IMR-90 (cell line): Measurements from ENCODE around the gene DMD. TPM values are rescaled to one million over a fixed set of nuclear protein-coding genes. Genes with fewer than 3 reads are reported as not detected.
A peak's percentile ranks its signal among the peaks of the same experiment; 100 is the strongest.

Source experiments
- ATAC-seq: fragments of 200-7000 bp; cut with Tn5 transposase; 2 replicates; pipeline ENCODE4 v1.9.1; 2020; ENCODE audit warnings: low read depth, mild to moderate bottlenecking, moderate library complexity
- BruUV-seq: library from RNA; stranded (reverse); fragments of 400-500 nt; replicated peaks from 2 replicates; lab custom pipeline; 2021; lab: Mats Ljungman, UMichigan
- CTCF ChIA-PET: fragments of 300-600 bp; formaldehyde crosslinking; extraction: SDS; loops from one replicate; lab custom pipeline; 2021; ENCODE audit warnings: antibody characterized with exemption; lab: Yijun Ruan, JAX
- POLR2A ChIA-PET: fragments of 300-600 bp; sonication (Branson Sonifier 250); formaldehyde crosslinking; loops from one replicate; lab custom pipeline; 2022; ENCODE audit warnings: antibody characterized with exemption; ENCODE audit not compliant: unreplicated experiment; lab: Charles Lee
- DNase-seq: peaks from one replicate; pipeline ENCODE4 v3.0.0; 2013
- H2AFZ ChIP-seq: replicated peaks from 2 replicates; pipeline ENCODE3; 2013; ENCODE audit warnings: low read length, mild to moderate bottlenecking; ENCODE audit not compliant: poor library complexity
- H2AK5ac ChIP-seq: 2 replicates; pipeline ENCODE4 v1.6.1; 2013; ENCODE audit warnings: low read depth, low read length, inconsistent platforms
- H2AK9ac ChIP-seq: replicated peaks from 2 replicates; pipeline ENCODE3; 2013; ENCODE audit warnings: mild to moderate bottlenecking, low read depth, low read length, moderate library complexity; ENCODE audit not compliant: poor library complexity
- H2BK120ac ChIP-seq: 2 replicates; pipeline ENCODE4 v1.6.1; 2013; ENCODE audit warnings: low read depth, low read length, inconsistent platforms
- H2BK15ac ChIP-seq: 3 replicates; pipeline ENCODE4 v1.6.1; 2013; ENCODE audit warnings: low read depth, low read length, inconsistent platforms
- H2BK20ac ChIP-seq: 2 replicates; pipeline ENCODE4 v1.6.1; 2013; ENCODE audit warnings: low read depth, mild to moderate bottlenecking, inconsistent platforms, low read length, moderate library complexity
- H2BK5ac ChIP-seq: 2 replicates; pipeline ENCODE4 v1.6.1; 2013; ENCODE audit warnings: mild to moderate bottlenecking, low read depth, low read length, inconsistent platforms; ENCODE audit not compliant: poor library complexity, severe bottlenecking
- H3K14ac ChIP-seq: replicated peaks from 2 replicates; pipeline ENCODE4 v1.6.1; 2013; ENCODE audit warnings: low read depth, low read length, inconsistent platforms
- H3K18ac ChIP-seq: 2 replicates; pipeline ENCODE4 v1.6.1; 2013; ENCODE audit warnings: low read depth, low read length, control low read depth
- H3K23ac ChIP-seq: 2 replicates; pipeline ENCODE4 v1.6.1; 2013; ENCODE audit warnings: low read depth, low read length, inconsistent platforms
- H3K27ac ChIP-seq: 2 replicates; pipeline ENCODE4 v1.5.1; 2013; ENCODE audit warnings: mild to moderate bottlenecking, control low read depth, low read length; ENCODE audit not compliant: insufficient read depth
- H3K27me3 ChIP-seq: 2 replicates; pipeline ENCODE4 v1.6.1; 2013; ENCODE audit warnings: low read length; ENCODE audit not compliant: control insufficient read depth, insufficient read depth
- H3K36me3 ChIP-seq: 2 replicates; pipeline ENCODE4 v1.6.1; 2013; ENCODE audit warnings: low read length, mixed read lengths; ENCODE audit not compliant: control insufficient read depth, insufficient read depth
- H3K4ac ChIP-seq: 2 replicates; pipeline ENCODE4 v1.6.1; 2013; ENCODE audit warnings: low read depth, low read length, inconsistent platforms
- H3K4me1 ChIP-seq: 2 replicates; pipeline ENCODE4 v1.6.1; 2013; ENCODE audit warnings: low read length, mixed read lengths; ENCODE audit not compliant: control insufficient read depth, insufficient read depth
- H3K4me2 ChIP-seq: 2 replicates; pipeline ENCODE4 v1.6.1; 2013; ENCODE audit warnings: low read depth, mild to moderate bottlenecking, control low read depth, low read length, moderate library complexity
- H3K4me3 ChIP-seq: 2 replicates; pipeline ENCODE4 v1.5.1; 2013; ENCODE audit warnings: low read depth, mild to moderate bottlenecking, control low read depth, low read length, moderate library complexity; ENCODE audit not compliant: insufficient read depth
- H3K56ac ChIP-seq: 2 replicates; pipeline ENCODE4 v1.6.1; 2013; ENCODE audit warnings: low read length, inconsistent platforms; ENCODE audit not compliant: insufficient read depth; ENCODE audit errors: extremely low read depth
- H3K79me1 ChIP-seq, 2 experiments: 2 replicates each; pipeline ENCODE4 v1.6.1; 2013; ENCODE audit warnings: low read length in 2 of 2, inconsistent platforms in 1 of 2, low read depth in 1 of 2
- H3K9ac ChIP-seq: 2 replicates; pipeline ENCODE4 v1.6.1; 2013; ENCODE audit warnings: low read depth, low read length, control low read depth
- H3K9me1 ChIP-seq: 2 replicates; pipeline ENCODE4 v1.6.1; 2013; ENCODE audit warnings: low read length, inconsistent platforms; ENCODE audit not compliant: insufficient read depth
- H3K9me3 ChIP-seq: 2 replicates; pipeline ENCODE4 v1.6.1; 2013; ENCODE audit warnings: low read length; ENCODE audit not compliant: control insufficient read depth, insufficient read depth
- H4K20me1 ChIP-seq: 2 replicates; pipeline ENCODE4 v1.6.1; 2013; ENCODE audit warnings: low read length, inconsistent platforms; ENCODE audit not compliant: insufficient read depth
- H4K5ac ChIP-seq: 2 replicates; pipeline ENCODE4 v1.6.1; 2013; ENCODE audit warnings: mild to moderate bottlenecking, low read depth, low read length, control low read depth
- H4K8ac ChIP-seq, 2 experiments: 2 replicates each; pipeline ENCODE4 v1.6.1; 2013; ENCODE audit warnings: low read depth in 2 of 2, low read length in 2 of 2, control low read depth in 1 of 2, inconsistent platforms in 1 of 2
- H4K91ac ChIP-seq: 2 replicates; pipeline ENCODE4 v1.6.1; 2013; ENCODE audit warnings: low read depth, low read length, inconsistent platforms; ENCODE audit not compliant: insufficient read depth
- BHLHE40 ChIP-seq: fragments of 150-350 bp; IDR thresholded peaks from 2 replicates; pipeline ENCODE4 v1.6.1; 2016; ENCODE audit warnings: mild to moderate bottlenecking, low read depth, low read length
- CEBPB ChIP-seq: IDR thresholded peaks from 2 replicates; pipeline ENCODE4 v1.6.1; 2012; ENCODE audit warnings: low read depth, low read length, improper control_type of control experiment
- CHD1 ChIP-seq: IDR thresholded peaks from 2 replicates; pipeline ENCODE4 v1.6.1; 2012; ENCODE audit warnings: low read depth, low read length, improper control_type of control experiment
- CTCF ChIP-seq: conservative IDR thresholded peaks from 2 replicates; pipeline ENCODE4 v1.5.1; 2012; ENCODE audit warnings: mild to moderate bottlenecking, low read depth, low read length, improper control_type of control experiment
- FOS ChIP-seq: fragments of 150-350 bp; IDR thresholded peaks from 2 replicates; pipeline ENCODE4 v1.6.1; 2016; ENCODE audit warnings: low read depth, low read length
- MAZ ChIP-seq: IDR thresholded peaks from 2 replicates; pipeline ENCODE4 v1.6.1; 2012; ENCODE audit warnings: low read depth, mild to moderate bottlenecking, low read length, improper control_type of control experiment, moderate library complexity, borderline replicate concordance
- MXI1 ChIP-seq: IDR thresholded peaks from 2 replicates; pipeline ENCODE4 v1.6.1; 2012; ENCODE audit warnings: low read depth, mild to moderate bottlenecking, low read length, moderate library complexity, borderline replicate concordance
- NFE2L2 ChIP-seq: fragments of 150-350 bp; IDR thresholded peaks from 2 replicates; pipeline ENCODE4 v1.6.1; 2016; ENCODE audit warnings: low read depth, mild to moderate bottlenecking, low read length
- POLR2A ChIP-seq: IDR thresholded peaks from 2 replicates; pipeline ENCODE4 v1.6.1; 2012; ENCODE audit warnings: mild to moderate bottlenecking, low read depth, low read length
- RAD21 ChIP-seq: IDR thresholded peaks from 2 replicates; pipeline ENCODE4 v1.6.1; 2012; ENCODE audit warnings: low read length, improper control_type of control experiment
- RCOR1 ChIP-seq: IDR thresholded peaks from 2 replicates; pipeline ENCODE4 v1.6.1; 2012; ENCODE audit warnings: mild to moderate bottlenecking, low read length, improper control_type of control experiment; ENCODE audit not compliant: insufficient replicate concordance
- RFX5 ChIP-seq: IDR thresholded peaks from 2 replicates; pipeline ENCODE4 v1.8.0; 2012; ENCODE audit warnings: low read depth, mild to moderate bottlenecking, low read length, moderate library complexity
- SMC3 ChIP-seq: fragments of 150-350 bp; IDR thresholded peaks from 2 replicates; pipeline ENCODE4 v1.6.1; 2016; ENCODE audit warnings: low read depth, mild to moderate bottlenecking, antibody characterized with exemption, low read length, moderate library complexity
- USF2 ChIP-seq: fragments of 150-350 bp; IDR thresholded peaks from 2 replicates; pipeline ENCODE4 v1.6.1; 2017; ENCODE audit warnings: mild to moderate bottlenecking, antibody characterized with exemption, low read length, low read depth
- WGBS, 2 experiments: methylation state at CpG; one replicate each; pipeline versions ENCODE4 v1.1.5 to v1.1.7; 2013; ENCODE audit warnings: missing lambda C conversion rate in 2 of 2; ENCODE audit not compliant: insufficient read length in 1 of 2; ENCODE audit errors: extremely low coverage in 2 of 2; 5-methylcytosine and 5-hydroxymethylcytosine counted together
- dilution Hi-C: fragments of 300-500 bp; cut with HindIII; formaldehyde crosslinking; loops from one replicate; pipeline ENCODE4 v1.14.3; 2018; ENCODE audit warnings: low sequenced_read_pairs; ENCODE audit not compliant: unreplicated experiment
- in situ Hi-C: fragments of 300-500 bp; cut with MboI; formaldehyde crosslinking; loops from 3 replicates; pipeline ENCODE4 v1.14.3; 2019; ENCODE audit warnings: low sequenced_read_pairs, inconsistent platforms, mixed read lengths
- intact Hi-C: fragments of 100-400 bp; cut with micrococcal nuclease; formaldehyde crosslinking; loops from 2 replicates; pipeline ENCODE4 v1.10.0; 2022
- polyA plus RNA-seq, 3 experiments: library from polyadenylated mRNA; depleted of rRNA; stranded (reverse); fragments of >200 nt; gene quantifications; 2 replicates each; pipeline ENCODE4 v1.2.3, GENCODE V29; 2012; ENCODE audit warnings: low replicate concordance in 1 of 3
- total RNA-seq: library from RNA; depleted of rRNA; stranded (reverse); fragments of >200 nt; gene quantifications from 2 replicates; pipeline ENCODE4 v1.2.3, GENCODE V29; 2012

DMD gene
- total and polyA plus RNA-seq, 2 of the 4 experiments (the other 2 are of a cell fraction), result 6.6 to 11.8 TPM

- Histone ChIP-seq H2AFZ (no peak overlapping the region), H2BK20ac (peak overlapping the region; percentile 45), H3K79me1 (no peaks in the 10 kb centered on the region), H3K27ac (peak overlapping the region; percentile 49; the same call in 1 of the 2 replicates), H4K91ac (no peak overlapping the region; the same call in 1 of the 2 replicates), H4K20me1 (no peaks in the 10 kb centered on the region), H3K36me3 (no peaks in the 10 kb centered on the region), H3K9me3 (no peaks in the 10 kb centered on the region), H2BK15ac (no peak overlapping the region), H3K4me3 (no peak overlapping the region), H2AK9ac (no peak overlapping the region), H2BK5ac (peak overlapping the region; percentile 24), H3K4me1 (no peaks in the 10 kb centered on the region; the same call in 1 of the 2 replicates), H4K5ac (no peak overlapping the region), H3K23ac (no peak overlapping the region), H3K4me2 (no peak overlapping the region; the same call in 1 of the 2 replicates), H2AK5ac (0 out of 2 replicates have a peak overlapping the region, but pooled peaks have one; percentile 39), H3K14ac (no peak overlapping the region), H3K56ac (peak overlapping the region; percentile 12; the same call in 1 of the 2 replicates), H4K8ac (peak overlapping the region in 1 of 2 experiments; percentile 15; a peak in 1 of 4 replicates), H2BK120ac (peak overlapping the region; percentile 64; the same call in 1 of the 2 replicates), H3K9me1 (no peaks in the 10 kb centered on the region), H3K18ac (no peak overlapping the region), H3K9ac (no peak overlapping the region), H3K27me3 (no peaks in the 10 kb centered on the region), H3K4ac (no peak overlapping the region)
- intact Hi-C loops, result loop anchor here (5.0 kb wide), 1 partner anchor 93 kb away; no protein-coding TSS in a partner anchor
- ChIA-PET POLR2A (no interaction called here), CTCF (interaction anchor here (0.6 kb wide), 1 partner anchor 296 kb away, joined by 4 read pairs; no protein-coding TSS in a partner anchor)
- ATAC-seq (peak; percentile 73), DNase-seq (peak; percentile 52)
- TF ChIP-seq FOS (no peak), RCOR1 (no peak), RAD21 (no peak), CTCF (no peak), RFX5 (no peak), CEBPB (no peak), NFE2L2 (no peak), BHLHE40 (no peak), MAZ (no peak), SMC3 (no peak), MXI1 (no peak), CHD1 (no peak), USF2 (no peak), POLR2A (no peak)
- dilution Hi-C loops, result no loop called here
- in situ Hi-C loops, result no loop called here
- no CpG with 5 or more reads among the region's 3 CpGs for WGBS, 2 experiments
- BruUV-seq, result no TSS peak
These were observed 1896.4 kb downstream of the DMD start for GRCh38 chrX:31314921-31315320.
